Vagina (tissue), 2 donors: ENCODE data around the gene NLRP7.

Experiments
- POLR2A ChIP-seq, 2 donors: fragments of 450-650 bp; IDR thresholded peaks; one replicate each; pipeline ENCODE4 v1.6.1; 2017; ENCODE audit warnings: antibody characterized with exemption in 2 of 2, mild to moderate bottlenecking in 2 of 2, moderate library complexity in 2 of 2
- POLR2AphosphoS5 ChIP-seq, 2 donors: sonication (generic); formaldehyde crosslinking; IDR thresholded peaks; one replicate each; pipeline ENCODE4 v1.9.0; 2017; ENCODE audit warnings: antibody characterized with exemption in 2 of 2, mild to moderate bottlenecking in 2 of 2, low read depth in 1 of 2; ENCODE audit not compliant: insufficient read depth in 1 of 2

DNA sequence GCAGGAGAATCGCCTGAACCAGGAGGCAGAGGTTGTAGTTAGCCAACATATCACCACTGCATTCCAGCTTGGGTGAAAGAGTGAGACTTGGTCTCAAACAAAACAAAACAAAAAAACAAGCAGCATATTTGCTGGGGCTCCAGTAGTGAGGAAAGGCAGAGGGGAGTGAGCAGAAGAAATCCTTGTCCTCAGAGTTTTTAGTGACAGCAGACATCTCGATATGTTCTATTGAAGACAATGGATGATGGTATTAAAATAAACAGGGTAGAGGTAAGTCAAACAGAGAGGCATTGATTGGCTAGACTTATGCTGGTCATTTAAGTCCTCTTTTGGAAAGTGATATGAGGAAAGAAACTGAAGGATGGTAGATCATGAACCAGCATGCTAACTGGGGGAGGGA, 19.0 kb downstream of the NLRP7 start:
- TF ChIP-seq POLR2A (IDR thresholded peaks at IDR 0.05): no peak
- no peak for TF ChIP-seq POLR2AphosphoS5 (IDR thresholded peaks at IDR 0.05; ENCODE audit: insufficient read depth in 1 of 2, low read depth in 1 of 2)
